NCI-H2081 treated with DMSO at 0.1 percent for 48 hours (cell line): ENCODE measurements around the gene CSTF1.
A peak's percentile ranks its signal among the peaks of the same experiment; 100 is the strongest.

ENCODE experiments used
- DNase-seq: peaks from one replicate; lab custom pipeline; 2025; lab: John Stamatoyannopoulos, UW

Gene CSTF1

DNA sequence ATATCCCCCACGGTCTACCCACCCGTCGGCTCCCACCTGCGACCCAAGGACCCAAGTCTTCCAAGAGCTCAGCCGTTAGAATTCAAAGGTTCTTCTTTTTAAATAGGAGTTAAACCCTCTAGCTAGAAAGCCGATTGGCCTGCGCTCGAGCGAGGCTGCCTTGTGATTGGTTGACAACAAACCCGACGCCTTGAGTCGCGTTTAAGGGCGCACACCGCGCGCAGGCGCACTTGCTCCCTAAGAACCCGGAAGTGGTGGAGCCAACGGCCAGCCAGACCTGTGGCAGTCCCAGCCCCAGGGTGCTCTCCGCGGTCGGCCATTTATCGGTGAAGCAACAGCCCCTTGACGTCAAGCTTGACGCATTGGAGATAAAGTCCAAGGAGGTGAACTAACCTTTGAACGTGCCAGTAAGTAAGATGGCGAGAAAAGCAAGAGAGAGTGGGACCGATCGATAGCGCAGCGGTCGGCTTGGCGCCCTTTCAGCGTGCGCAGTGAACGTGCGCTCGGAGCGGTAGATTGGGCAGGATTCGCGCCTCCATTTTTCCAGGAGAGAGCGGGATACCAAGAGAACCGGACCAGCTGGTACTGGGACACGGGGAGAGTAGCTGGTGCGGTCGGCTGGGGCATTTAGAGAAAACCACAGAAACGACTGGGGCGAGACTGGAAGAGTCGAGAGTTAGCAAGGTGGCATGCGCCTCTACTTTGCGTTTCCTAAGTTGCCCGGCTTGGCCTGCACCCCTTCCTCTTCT, at the start of gene CSTF1, which contains the start of gene AURKA:
CSTF1 (plus strand) TSS at position 514 of the 749 bp plus-strand sequence. CDS start 2,908 bp downstream, outside the sequence.
AURKA (minus strand) TSS at position 84 of the 749 bp plus-strand sequence. CDS start 4,018 bp downstream, outside the sequence.
- DNase-seq: peak; percentile 90

DNA sequence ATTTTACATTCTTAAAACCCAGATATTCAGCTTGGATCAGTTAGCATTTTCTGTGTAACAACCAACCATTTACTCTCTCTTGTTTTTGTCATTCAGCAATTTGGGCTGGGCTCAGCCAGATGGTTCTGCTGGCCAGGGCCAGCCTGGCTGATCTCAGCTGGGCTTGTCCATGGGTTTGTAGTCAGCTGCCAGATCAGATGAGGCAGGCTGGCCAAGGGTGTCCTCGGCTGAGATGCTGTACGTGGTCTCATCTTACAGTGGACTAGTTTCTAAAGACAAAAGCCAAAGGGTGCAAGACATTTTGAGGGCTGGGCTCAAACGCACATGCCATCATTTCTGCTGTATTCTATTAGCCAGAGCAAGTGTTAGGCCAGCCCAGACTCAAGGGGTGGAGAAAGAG, 49.7 kb upstream of the CSTF1 start:
- no peak for DNase-seq

DNA sequence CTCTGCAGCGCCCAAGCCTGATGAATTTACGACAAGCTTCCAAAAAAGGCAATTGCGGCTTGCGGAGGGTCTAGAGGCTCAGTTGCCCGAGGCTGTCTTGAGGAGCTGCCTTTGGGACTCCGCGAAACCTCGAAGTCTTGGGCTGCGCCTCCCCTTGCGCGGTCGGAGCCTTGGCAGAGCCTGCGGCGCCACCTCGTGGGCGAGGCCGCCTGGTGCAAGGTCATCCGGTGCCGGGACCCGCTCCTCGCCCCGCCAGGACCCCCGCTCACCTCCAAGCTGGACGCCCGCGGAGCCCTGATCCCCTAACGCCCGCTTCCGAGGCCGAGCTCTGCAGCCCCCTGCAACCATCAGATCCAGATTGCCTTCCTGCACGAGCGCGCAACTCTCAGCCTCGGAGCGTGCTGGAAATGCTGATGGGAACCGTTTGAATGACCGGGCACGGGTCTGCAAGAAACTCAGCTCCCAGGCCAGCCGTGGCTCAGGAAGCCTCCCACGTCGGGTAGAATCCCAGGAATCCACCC, 48.5 kb upstream of the CSTF1 start:
- no peak for DNase-seq

- no peak for DNase-seq
Measured at GRCh38 chr20:56345911-56346310, 46.5 kb upstream of the CSTF1 start.

DNA sequence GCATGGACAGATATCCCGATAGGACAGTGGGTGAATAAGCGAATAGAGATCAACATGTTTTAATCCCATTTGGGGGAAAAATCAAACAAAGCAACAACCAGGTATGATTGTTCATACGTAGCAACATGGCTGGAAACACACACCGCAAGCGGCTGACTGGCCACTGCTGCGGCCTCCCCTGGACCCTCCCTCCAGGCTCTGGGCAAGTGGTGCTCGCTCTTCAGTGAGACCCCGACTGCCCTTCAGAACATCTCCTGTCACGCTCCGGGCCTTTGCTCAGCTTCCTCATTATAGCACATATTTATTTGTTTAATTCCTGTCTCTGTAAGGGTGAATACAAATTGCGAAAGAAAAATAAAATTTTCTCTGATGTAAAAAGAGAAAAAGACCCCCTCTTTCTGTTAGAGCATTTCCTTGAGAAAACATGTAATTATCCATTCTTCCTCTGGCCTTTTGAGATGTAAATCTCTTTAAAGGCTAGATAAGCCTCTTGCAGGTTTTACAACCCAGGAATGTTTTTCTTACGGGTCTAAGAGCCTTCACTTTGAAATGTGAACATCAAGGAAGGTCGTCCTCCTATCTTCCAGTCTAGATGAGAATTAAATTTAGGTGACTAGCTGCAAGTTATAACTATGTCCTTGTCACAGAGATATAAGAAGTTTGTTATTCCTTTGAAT, 44.7 kb upstream of the CSTF1 start:
- DNase-seq: no peak

GRCh38 chr20:56348305-56348693, 44.1 kb upstream of the CSTF1 start:
- no peak for DNase-seq

GRCh38 chr20:56348746-56349145, 43.7 kb upstream of the CSTF1 start:
- no peak for DNase-seq

DNA sequence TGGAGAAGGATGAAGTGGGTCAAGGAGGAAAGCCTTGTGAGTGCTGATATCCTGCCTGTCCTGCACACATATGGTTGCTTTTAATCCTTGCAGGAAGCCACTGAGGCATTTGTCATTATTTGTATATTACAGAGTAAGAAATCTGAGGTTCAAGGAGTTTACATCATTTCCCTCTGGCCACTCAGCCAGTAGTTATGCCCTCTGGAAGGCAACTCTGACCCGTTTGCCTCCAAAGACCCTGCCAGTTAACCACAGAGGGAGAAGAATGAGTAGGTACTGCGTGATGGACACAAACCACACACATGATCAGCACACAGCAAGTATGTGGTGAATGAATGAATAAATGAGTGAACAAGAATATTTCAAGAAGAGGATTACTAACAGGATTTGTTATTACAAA, 41.6 kb upstream of the CSTF1 start:
- no peak for DNase-seq

- DNase-seq: no peak
Measured at GRCh38 chr20:56352345-56353055, 39.9 kb upstream of the CSTF1 start.

GRCh38 chr20:56353356-56353755, 39.1 kb upstream of the CSTF1 start:
- DNase-seq: no peak

GRCh38 chr20:56358070-56358469, 34.4 kb upstream of the CSTF1 start:
- no peak for DNase-seq

- peak; percentile 34 for DNase-seq
Measured at GRCh38 chr20:56358600-56359211, 33.7 kb upstream of the CSTF1 start, which contains the start of gene FAM210B. Gene FAM210B (plus strand): TSS chr20:56358974. CDS start chr20:56359006, 32 bp downstream.

DNA sequence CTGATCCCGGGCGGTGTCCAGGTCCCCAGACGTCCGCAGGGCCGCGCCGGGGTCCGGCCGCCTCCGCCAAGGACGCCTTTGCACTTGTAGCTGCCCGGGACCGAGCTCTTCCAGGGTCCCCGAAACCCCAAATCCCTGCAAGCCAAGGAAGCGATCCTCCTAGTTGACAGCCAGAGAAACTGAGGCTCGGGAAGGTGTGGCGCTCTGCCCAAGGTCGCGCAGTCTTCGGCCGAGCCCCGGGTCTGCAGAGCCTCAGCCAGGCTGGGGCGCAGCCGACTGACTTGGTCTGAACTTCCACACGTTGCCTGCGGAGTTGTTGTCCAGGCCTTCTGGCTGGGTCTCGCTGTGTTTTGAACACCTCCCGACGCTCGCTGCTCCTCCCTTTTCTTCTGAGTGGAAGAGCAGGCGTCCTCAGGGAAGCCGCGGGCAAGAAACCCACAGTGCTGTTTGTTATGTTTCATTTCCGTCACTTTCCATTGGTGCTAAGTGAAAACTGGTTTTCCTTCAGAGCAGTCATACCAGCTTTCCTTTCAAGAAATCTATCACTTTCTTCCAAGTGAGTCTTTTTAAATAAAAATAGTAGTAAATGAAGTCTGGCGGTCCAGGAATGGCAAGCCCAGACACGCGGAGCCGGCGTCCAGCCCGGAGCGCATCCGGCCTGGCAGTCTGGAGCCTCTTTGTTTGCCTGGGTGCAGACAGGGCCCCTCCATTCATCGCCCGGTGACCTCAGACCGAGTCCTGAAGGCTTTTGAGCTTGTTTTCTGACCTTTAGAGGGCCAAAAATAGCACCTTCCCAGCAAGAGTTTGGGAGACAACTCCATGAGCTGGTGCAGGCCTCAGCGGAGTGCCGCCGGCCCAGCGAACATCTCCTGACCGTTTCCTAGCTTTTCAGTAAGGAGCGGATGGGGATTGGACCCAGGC, 33.0 kb upstream of the CSTF1 start:
- DNase-seq: no peak

DNA sequence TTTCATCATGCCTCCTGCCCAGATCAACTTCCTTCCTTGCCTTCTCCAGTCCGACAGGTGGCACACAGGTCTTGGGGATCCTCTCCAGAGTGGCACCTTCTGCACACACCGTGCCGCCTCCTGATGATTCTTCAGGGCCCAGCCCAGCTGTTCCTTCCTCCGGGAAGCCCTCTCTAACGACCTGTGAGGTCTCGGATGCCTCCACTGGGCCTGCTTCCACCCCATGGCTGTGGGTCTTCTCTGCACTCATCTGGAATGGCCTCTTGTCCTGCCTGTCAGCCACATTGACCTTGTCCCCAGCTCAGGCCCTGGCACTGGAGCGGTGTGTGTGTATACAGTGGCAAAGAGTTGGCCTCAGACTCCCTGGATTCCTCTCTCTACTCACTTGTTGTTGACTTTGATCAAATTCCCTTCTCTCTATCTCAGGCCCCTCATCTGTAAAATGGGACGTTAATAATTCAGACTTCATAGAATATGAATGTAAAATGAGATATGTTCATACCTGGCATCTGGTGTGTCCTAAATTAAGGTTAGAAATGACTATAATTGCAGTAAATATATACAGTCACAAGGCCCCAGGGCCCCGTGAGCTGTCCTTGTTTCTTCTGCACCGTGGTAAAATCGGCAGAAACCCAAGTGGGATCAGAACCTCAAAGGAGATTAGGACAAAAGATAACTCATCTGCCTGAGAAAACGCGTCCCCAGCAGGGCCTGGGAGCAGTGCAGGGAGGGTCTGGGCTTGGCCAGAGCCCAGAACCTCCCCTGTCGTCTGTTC, 32.1 kb upstream of the CSTF1 start:
- DNase-seq: no peak

DNA sequence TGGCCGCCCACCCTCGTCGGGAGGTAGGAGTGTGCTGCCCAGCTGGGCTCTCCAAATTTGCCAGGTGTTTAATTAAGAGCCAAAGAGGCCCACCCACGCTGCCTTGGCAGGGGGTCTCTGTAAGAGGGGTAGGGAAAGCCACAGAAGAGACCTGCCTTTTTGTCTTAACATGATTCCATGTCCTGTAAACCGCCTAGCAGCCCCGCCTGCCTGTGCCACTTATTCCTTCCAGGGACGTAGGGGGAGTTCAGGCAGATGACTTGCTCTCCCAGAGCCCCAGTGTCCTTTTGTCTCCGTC, 31.6 kb upstream of the CSTF1 start:
- DNase-seq: no peak

GRCh38 chr20:56361900-56362299, 30.5 kb upstream of the CSTF1 start:
- DNase-seq: no peak

- DNase-seq: no peak
Measured at GRCh38 chr20:56362833-56363413, 29.5 kb upstream of the CSTF1 start.

GRCh38 chr20:56363491-56363890, 29.0 kb upstream of the CSTF1 start:
- DNase-seq: no peak

- no peak for DNase-seq
Measured at GRCh38 chr20:56368351-56369134, 23.9 kb upstream of the CSTF1 start.
